ENCODE results near the gene DRD3.

Gene DRD3

DNA sequence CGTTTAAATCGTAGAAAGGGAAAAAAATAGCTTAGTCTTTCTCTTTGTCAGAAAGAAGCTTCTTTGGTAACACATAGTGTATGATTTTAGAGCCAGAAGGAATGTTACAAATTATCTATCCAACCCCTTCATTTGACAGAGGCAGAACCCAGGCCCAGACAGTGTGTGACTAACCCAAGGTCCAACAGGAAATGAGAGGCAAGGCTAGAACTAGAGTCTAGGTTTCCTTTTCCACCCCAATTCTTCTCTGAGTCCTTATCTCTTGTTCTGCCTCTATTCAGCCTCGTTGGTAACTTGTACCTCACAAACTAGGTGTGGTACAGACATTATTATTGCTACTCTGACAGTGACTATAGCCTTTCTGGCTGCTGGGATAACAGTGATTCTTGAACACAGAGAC is 83.1 kb downstream of the DRD3 start:
- Mint-ChIP-seq H3K4me1 (ENCODE audit: low read depth) (no peaks in the 10 kb centered on the region), H3K27ac (no peak overlapping the region), H3K9me3 (no peaks in the 10 kb centered on the region), H3K36me3 (ENCODE audit: low read depth) (no peaks in the 10 kb centered on the region), H3K27me3 (ENCODE audit: low read depth) (peaks cover 20% of the 10 kb centered on the region), H3K4me3 (no peak overlapping the region)
- DNase-seq (ENCODE audit: low spot score), result no peak

DNA sequence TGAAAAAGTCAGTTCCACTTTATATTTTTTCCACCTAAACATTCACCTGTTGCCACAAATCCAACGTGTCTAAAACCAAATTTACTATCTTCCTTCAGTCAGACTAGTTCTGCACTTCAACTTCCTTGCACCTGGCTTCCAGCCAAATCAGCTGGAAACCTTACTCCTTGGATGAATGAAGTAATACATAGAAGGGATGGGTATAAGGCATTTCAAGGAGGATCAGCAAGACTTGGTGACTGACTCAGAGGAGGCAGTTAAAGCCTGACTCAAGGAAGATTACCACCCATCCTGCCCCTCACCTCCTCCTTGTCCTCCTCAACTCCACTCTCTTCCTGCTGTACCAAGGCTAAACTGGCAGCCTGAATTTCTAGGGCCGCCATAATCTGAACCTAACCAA is 85.3 kb downstream of the DRD3 start:
- H3K27ac Mint-ChIP-seq, result no peak overlapping the region
- H3K27me3 Mint-ChIP-seq (ENCODE audit: low read depth), result peaks cover 17% of the 10 kb centered on the region
- no peak overlapping the region for H3K4me3 Mint-ChIP-seq
- H3K9me3 Mint-ChIP-seq, result no peaks in the 10 kb centered on the region
- DNase-seq (ENCODE audit: low spot score), result no peak
- H3K36me3 Mint-ChIP-seq (ENCODE audit: low read depth), result no peaks in the 10 kb centered on the region
- no peaks in the 10 kb centered on the region for H3K4me1 Mint-ChIP-seq (ENCODE audit: low read depth)

DNA sequence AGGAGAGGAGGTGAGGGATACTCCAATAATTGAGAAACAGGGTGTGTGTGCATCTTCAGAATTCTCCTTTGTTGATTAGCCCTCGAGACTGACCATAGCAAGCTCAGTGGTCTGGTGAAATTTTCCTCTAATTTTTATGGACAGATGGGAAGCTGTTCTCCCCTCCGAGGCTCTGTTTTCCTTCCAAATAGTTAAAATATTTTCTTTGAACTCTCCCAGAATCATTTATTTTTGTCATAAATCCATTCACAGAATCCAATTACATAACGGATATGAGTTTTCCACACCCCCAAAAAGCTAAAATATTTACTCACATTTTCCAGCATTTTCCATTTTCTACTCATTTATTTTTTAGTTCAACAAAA is 85.9 kb downstream of the DRD3 start:
- no peak for DNase-seq (ENCODE audit: low spot score)
- Mint-ChIP-seq H3K36me3 (ENCODE audit: low read depth) (no peaks in the 10 kb centered on the region), H3K4me3 (no peak overlapping the region), H3K4me1 (ENCODE audit: low read depth) (no peaks in the 10 kb centered on the region), H3K27ac (no peak overlapping the region), H3K9me3 (no peaks in the 10 kb centered on the region), H3K27me3 (ENCODE audit: low read depth) (peaks cover 17% of the 10 kb centered on the region)

DNA sequence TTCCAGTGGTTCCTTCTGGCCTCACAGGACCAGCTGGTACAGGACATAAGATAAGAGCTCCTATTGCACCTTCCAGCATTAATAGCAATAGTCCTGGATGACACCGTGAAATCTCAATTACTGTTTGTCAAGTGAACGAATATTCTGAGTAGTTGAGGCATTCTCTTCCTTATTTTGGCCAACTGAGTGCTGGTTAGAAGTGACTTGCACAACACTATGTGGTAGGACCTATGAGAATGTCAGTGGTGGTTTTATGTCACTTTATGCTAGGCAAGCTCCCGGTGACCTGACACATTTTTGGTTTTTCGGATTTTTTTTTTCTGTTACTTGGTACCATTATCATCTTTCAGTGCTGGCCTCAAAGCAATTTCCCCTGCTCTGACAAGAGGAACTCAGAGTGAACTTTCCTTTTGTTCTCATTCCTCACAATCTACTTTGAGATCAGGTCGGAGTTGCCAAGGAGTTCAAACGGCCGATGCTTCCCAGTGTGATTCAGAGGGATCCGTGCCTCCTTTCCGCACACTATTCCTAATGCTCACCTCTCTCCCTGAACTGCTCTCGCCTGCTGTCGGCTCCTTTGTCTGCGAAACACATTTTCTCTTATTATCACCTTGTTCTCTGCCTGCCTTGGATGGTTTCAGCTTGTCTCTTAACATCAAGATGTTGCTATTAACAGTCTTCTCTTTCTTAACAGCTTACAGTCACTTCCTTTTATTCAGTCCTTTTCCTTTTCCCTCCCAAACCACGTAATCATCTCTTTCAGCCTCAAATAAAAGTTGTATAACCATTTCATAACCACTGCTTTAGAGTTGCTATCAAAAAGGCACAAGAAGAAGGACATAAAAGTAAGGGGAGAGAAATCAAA is 86.5 kb downstream of the DRD3 start:
- DNase-seq (ENCODE audit: low spot score), result no peak
- no peaks in the 10 kb centered on the region for H3K9me3 Mint-ChIP-seq
- no peak overlapping the region for H3K4me3 Mint-ChIP-seq
- H3K27ac Mint-ChIP-seq, result no peak overlapping the region
- H3K4me1 Mint-ChIP-seq (ENCODE audit: low read depth), result no peaks in the 10 kb centered on the region
- peaks cover 17% of the 10 kb centered on the region for H3K27me3 Mint-ChIP-seq (ENCODE audit: low read depth)
- peaks cover 6% of the 10 kb centered on the region for H3K36me3 Mint-ChIP-seq (ENCODE audit: low read depth)

DNA sequence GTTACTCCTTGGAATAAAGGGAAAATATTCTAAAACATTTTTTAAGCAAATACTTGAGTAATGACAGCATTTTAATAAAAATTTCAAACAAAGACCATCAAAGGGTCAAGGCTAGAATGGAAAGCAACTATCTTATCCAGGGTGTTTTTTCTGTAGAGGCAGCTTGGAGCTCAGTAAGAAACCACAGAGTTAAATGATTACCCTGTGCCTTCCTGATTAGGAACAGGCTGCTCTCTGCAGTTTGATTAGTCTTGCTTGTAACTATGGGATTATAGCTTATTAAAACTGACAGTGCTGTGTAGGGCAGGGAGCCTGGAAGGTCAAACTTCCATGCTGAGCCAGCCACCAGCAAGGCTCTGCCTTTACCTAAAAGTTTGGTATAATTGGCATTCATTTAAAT is 89.2 kb downstream of the DRD3 start:
- no peaks in the 10 kb centered on the region for H3K9me3 Mint-ChIP-seq
- no peak overlapping the region for H3K4me3 Mint-ChIP-seq
- H3K4me1 Mint-ChIP-seq (ENCODE audit: low read depth), result no peaks in the 10 kb centered on the region
- peaks cover 24% of the 10 kb centered on the region for H3K36me3 Mint-ChIP-seq (ENCODE audit: low read depth)
- no peak overlapping the region for H3K27ac Mint-ChIP-seq
- no peak for DNase-seq (ENCODE audit: low spot score)
- peaks cover 17% of the 10 kb centered on the region for H3K27me3 Mint-ChIP-seq (ENCODE audit: low read depth)

DNA sequence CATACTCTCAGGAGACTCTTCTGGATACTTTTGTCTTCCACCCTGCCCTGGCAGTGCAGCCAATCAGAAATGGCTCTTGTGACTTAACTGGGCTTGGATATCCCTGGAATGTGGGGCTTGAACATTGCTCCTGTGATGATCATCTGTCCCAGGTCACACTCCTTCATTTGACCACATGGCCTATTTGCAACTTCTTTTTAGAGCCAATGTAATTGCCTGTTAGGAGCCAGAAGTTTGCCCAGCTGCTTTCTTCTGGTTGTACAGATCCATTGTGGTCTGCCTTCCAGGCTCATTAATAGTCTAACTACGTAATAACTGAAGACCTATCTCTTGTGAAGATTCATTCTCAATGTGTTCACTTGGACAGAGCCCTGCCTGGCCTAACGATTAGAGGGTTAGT is 92.5 kb downstream of the DRD3 start:
- Mint-ChIP-seq H3K36me3 (ENCODE audit: low read depth) (peaks cover 40% of the 10 kb centered on the region), H3K4me3 (no peak overlapping the region), H3K9me3 (no peaks in the 10 kb centered on the region), H3K27me3 (ENCODE audit: low read depth) (no peaks in the 10 kb centered on the region), H3K4me1 (ENCODE audit: low read depth) (no peaks in the 10 kb centered on the region), H3K27ac (no peak overlapping the region)
- no peak for DNase-seq (ENCODE audit: low spot score)

DNA sequence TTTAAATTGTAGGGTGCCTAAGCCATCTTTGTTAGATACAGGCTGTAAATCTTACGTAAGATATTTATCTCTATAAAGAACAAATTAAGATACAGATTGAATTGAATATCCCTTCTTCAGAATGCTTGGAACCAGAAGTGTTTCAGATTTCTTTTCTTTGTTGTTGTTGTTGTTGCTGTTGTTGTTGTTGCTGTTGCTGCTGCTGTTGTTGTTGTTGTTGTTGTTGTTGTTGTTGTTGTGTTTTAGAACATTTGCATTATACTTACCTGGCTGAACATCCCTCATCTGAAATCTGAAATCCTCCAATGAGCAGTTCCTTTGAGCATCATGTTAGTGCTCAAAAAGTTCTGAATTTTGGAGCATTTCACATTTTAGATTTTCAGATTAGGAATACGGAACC is 95.7 kb downstream of the DRD3 start:
- Mint-ChIP-seq H3K27me3 (ENCODE audit: low read depth) (no peaks in the 10 kb centered on the region), H3K9me3 (no peaks in the 10 kb centered on the region), H3K4me3 (no peak overlapping the region), H3K27ac (no peak overlapping the region), H3K36me3 (ENCODE audit: low read depth) (peaks cover 54% of the 10 kb centered on the region), H3K4me1 (ENCODE audit: low read depth) (no peaks in the 10 kb centered on the region)
- no peak for DNase-seq (ENCODE audit: low spot score)

DNA sequence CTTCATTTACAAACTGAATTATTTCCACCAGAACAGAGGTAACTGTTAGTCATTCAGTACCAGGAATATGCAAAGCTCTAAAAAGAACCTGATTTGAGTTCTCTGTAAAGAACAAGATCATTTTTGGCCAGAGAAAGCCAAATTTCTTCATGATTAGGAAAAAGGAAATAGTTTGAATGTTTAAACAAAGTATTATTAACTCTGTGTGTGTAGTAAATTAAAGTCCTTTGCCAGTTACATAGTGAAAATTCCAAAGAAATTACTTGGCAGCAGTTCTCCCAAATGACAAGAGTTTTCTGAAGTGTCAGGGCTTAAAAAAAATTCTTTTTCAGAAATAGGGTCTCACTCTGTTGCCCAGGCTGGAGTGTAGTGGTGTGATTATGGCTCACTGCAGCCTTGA is 97.8 kb downstream of the DRD3 start:
- Mint-ChIP-seq H3K9me3 (no peaks in the 10 kb centered on the region), H3K4me1 (ENCODE audit: low read depth) (no peaks in the 10 kb centered on the region), H3K36me3 (ENCODE audit: low read depth) (peaks cover 50% of the 10 kb centered on the region), H3K4me3 (no peak overlapping the region), H3K27ac (no peak overlapping the region), H3K27me3 (ENCODE audit: low read depth) (no peaks in the 10 kb centered on the region)
- DNase-seq (ENCODE audit: low spot score), result no peak

DNA sequence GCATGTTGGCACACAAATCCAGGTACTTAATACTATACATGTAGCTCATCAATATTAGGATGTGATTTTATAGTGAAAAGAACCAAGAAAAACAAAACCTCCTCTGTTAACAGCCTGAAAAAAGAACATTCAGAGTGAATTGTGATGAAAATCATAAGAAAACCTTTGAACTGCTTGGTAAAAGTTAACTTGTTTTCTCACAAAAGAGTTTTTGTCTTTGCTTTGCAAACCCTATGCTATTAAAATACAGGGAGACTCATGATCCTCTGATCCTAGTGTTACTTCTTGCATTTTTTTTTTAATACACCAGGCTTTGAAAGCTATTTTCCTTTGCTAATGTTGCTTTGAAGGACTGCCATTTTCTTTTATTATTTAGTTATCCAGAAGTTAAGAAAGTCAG is 98.7 kb downstream of the DRD3 start:
- no peaks in the 10 kb centered on the region for H3K27me3 Mint-ChIP-seq (ENCODE audit: low read depth)
- DNase-seq (ENCODE audit: low spot score), result no peak
- no peaks in the 10 kb centered on the region for H3K4me1 Mint-ChIP-seq (ENCODE audit: low read depth)
- peaks cover 43% of the 10 kb centered on the region for H3K36me3 Mint-ChIP-seq (ENCODE audit: low read depth)
- no peaks in the 10 kb centered on the region for H3K9me3 Mint-ChIP-seq
- H3K27ac Mint-ChIP-seq, result no peak overlapping the region
- H3K4me3 Mint-ChIP-seq, result no peak overlapping the region

DNA sequence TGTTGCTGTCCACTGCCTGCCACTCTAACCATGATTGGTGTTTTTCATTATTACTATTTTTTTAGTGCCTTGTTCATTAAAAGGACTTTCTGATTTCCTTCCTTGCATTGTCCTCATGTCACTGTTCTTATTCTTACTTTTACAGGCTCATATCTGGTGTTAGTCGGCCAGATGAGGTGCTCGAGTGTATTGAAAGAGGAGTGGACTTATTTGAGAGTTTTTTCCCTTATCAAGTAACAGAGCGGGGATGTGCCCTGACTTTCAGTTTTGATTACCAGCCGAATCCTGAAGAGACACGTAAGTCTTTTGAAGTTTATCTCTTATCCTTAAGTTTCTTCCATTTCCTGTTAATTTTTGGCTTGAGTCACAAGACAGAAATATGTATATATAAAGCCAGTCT is 99.1 kb downstream of the DRD3 start:
- Mint-ChIP-seq H3K36me3 (ENCODE audit: low read depth) (peaks cover 42% of the 10 kb centered on the region), H3K9me3 (no peaks in the 10 kb centered on the region), H3K4me1 (ENCODE audit: low read depth) (no peaks in the 10 kb centered on the region), H3K4me3 (no peak overlapping the region), H3K27me3 (ENCODE audit: low read depth) (no peaks in the 10 kb centered on the region), H3K27ac (no peak overlapping the region)
- no peak for DNase-seq (ENCODE audit: low spot score)

DNA sequence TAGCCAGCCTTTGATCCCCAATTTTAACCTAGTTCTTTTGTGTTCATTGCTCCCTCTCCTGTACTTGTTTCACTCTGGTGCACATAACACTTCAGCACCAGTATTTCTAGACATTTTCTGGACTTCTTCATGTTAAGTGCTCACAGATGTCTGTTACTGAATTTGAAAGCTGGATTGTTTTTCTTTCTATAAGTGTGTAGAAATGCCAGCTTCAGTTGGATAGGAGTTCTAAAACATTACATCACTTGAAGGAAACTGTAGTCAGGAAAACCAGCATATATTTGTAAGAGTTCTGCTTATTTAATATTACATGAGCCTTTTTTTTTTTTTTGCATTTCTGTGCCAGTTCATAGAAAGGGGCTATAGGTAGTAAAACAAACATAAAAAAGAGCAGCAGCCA is 100.7 kb downstream of the DRD3 start:
- no peaks in the 10 kb centered on the region for H3K4me1 Mint-ChIP-seq (ENCODE audit: low read depth)
- H3K4me3 Mint-ChIP-seq, result no peak overlapping the region
- no peak overlapping the region for H3K27ac Mint-ChIP-seq
- no peaks in the 10 kb centered on the region for H3K9me3 Mint-ChIP-seq
- H3K27me3 Mint-ChIP-seq (ENCODE audit: low read depth), result no peaks in the 10 kb centered on the region
- H3K36me3 Mint-ChIP-seq (ENCODE audit: low read depth), result peaks cover 45% of the 10 kb centered on the region
- no peak for DNase-seq (ENCODE audit: low spot score)
